Ectodermal cell (in vitro differentiated cells): ENCODE results near the gene MAP4K4.

Experiments
- H3K27ac ChIP-seq: 2 replicates; pipeline ENCODE4 v1.7.0; 2013; ENCODE audit warnings: mild to moderate bottlenecking, low read depth, low read length; ENCODE audit not compliant: insufficient read depth, poor library complexity, severe bottlenecking
- H3K27me3 ChIP-seq: 2 replicates; pipeline ENCODE4 v1.7.0; 2013; ENCODE audit warnings: mild to moderate bottlenecking, low read length; ENCODE audit not compliant: insufficient read depth, control insufficient read depth, poor library complexity, severe bottlenecking
- H3K36me3 ChIP-seq: one replicate; pipeline ENCODE4 v1.7.0; 2013; ENCODE audit warnings: low read length; ENCODE audit not compliant: control insufficient read depth, insufficient read depth
- H3K4me1 ChIP-seq: one replicate; pipeline ENCODE4 v1.7.0; 2013; ENCODE audit warnings: low read length; ENCODE audit not compliant: control insufficient read depth, insufficient read depth
- H3K4me3 ChIP-seq: 2 replicates; pipeline ENCODE4 v1.7.0; 2013; ENCODE audit warnings: low read depth, low read length, control low read depth; ENCODE audit not compliant: insufficient read depth
- H3K9me3 ChIP-seq: 2 replicates; pipeline ENCODE4 v1.7.0; 2013; ENCODE audit warnings: mild to moderate bottlenecking, low read length, moderate library complexity; ENCODE audit not compliant: control insufficient read depth
- whole genome bisulfite sequencing, 2 experiments: methylation state at CpG; one replicate each; pipeline ENCODE4 v1.1.7; 2013; ENCODE audit warnings: missing lambda C conversion rate in 2 of 2; 5-methylcytosine and 5-hydroxymethylcytosine counted together

MAP4K4 gene

GRCh38 chr2:101692041-101692440, 5.5 kb upstream of the MAP4K4 start:
- Histone ChIP-seq H3K36me3 (no peaks in the 10 kb centered on the region), H3K4me3 (no peak overlapping the region), H3K9me3 (no peaks in the 10 kb centered on the region), H3K4me1 (no peaks in the 10 kb centered on the region), H3K27ac (no peak overlapping the region), H3K27me3 (peaks cover 7% of the 10 kb centered on the region)
- 91 to 96% methylated on average over 3 of the region's 3 CpGs for WGBS, 2 experiments

- no peak overlapping the region for H3K4me3 ChIP-seq
- 78 to 86% methylated on average over 3 of the region's 3 CpGs for WGBS, 2 experiments
- no peaks in the 10 kb centered on the region for H3K36me3 ChIP-seq
- no peaks in the 10 kb centered on the region for H3K4me1 ChIP-seq
- no peaks in the 10 kb centered on the region for H3K9me3 ChIP-seq
- peaks cover 7% of the 10 kb centered on the region for H3K27me3 ChIP-seq
- no peak overlapping the region for H3K27ac ChIP-seq
Observed at GRCh38 chr2:101692766-101693165, 4.7 kb upstream of the MAP4K4 start.

DNA sequence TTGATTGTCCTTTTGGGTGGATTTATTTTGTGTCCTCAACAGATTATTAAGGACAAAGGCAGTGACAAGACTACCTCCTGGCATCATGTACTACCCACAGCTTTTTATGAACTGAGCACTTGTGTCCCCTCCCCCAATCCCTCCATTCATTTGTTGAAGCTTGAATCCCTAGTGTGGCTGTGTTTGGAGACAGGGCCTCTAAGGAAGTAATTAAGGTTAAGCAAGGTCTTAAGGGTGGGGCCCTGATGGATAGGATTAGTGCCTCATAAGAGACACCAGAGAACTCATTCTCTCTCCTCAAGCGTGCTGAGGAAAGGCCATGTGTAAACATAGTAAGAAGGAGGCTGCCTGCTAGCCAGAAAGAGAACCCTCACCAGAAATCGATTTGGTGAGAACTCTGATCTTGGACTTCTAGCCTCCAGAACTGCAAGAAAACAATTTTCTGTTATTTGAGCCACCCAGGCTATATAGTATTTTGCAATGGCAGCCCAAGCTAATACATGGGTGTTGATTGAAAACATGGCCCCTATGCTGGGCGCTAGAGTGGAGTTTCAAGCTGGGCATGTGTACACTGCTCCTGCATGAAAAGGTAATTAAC, 3.4 kb upstream of the MAP4K4 start:
- no peak overlapping the region for H3K4me3 ChIP-seq
- no peaks in the 10 kb centered on the region for H3K36me3 ChIP-seq
- no peaks in the 10 kb centered on the region for H3K4me1 ChIP-seq
- no peak overlapping the region for H3K27ac ChIP-seq
- peaks cover 7% of the 10 kb centered on the region for H3K27me3 ChIP-seq
- H3K9me3 ChIP-seq, result no peaks in the 10 kb centered on the region
- 89 to 96% methylated on average over 3 of the region's 3 CpGs for WGBS, 2 experiments

GRCh38 chr2:101696272-101697123, 1.0 kb upstream of the MAP4K4 start:
- H3K9me3 ChIP-seq, result no peaks in the 10 kb centered on the region
- no peaks in the 10 kb centered on the region for H3K36me3 ChIP-seq
- peak overlapping the region; percentile 61 for H3K4me3 ChIP-seq
- peaks cover 10% of the 10 kb centered on the region for H3K4me1 ChIP-seq
- H3K27ac ChIP-seq, result peak overlapping the region; percentile 69
- peaks cover 7% of the 10 kb centered on the region for H3K27me3 ChIP-seq
- 18 to 19% methylated on average over 31 of the region's 31 CpGs for WGBS, 2 experiments

DNA sequence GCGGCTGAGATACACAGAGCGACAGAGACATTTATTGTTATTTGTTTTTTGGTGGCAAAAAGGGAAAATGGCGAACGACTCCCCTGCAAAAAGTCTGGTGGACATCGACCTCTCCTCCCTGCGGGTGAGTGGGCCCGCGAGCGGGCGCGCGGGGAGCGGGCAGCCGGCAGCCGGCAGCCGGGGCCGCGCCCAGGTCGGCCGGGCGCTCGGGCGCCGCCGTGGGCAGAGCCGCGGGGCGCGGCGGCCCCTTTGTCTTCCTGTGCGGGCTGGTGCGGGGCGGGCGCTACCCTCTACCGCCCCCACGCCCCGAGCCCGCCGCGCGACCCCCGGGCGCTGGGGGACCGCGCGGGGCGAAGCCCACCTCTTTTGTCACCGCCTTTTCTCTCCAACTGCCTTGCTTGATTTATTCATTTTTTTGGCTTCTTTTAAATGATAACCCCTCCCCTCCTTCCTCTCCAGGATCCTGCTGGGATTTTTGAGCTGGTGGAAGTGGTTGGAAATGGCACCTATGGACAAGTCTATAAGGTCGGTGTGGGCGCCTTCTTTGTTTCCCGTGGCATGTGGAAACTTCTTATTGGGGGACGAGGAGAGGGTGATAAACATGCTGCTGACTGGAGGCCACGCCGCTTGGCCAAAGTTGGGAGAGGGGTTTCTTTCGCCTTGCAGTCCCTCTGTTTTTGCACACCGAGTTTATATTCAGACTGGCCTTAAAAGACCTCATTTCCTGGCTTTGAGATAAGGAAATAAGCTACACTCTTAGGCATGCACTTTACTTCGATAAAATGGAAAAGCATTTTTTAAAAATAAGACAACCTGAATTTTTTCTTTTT, 722 bp downstream of the MAP4K4 start:
- Histone ChIP-seq H3K9me3 (no peaks in the 10 kb centered on the region), H3K27me3 (peaks cover 7% of the 10 kb centered on the region), H3K4me1 (peaks cover 10% of the 10 kb centered on the region), H3K36me3 (no peaks in the 10 kb centered on the region), H3K27ac (peak overlapping the region; percentile 36), H3K4me3 (peak overlapping the region; percentile 88)
- 0% methylated on average over 57 of the region's 57 CpGs for WGBS, 2 experiments

DNA sequence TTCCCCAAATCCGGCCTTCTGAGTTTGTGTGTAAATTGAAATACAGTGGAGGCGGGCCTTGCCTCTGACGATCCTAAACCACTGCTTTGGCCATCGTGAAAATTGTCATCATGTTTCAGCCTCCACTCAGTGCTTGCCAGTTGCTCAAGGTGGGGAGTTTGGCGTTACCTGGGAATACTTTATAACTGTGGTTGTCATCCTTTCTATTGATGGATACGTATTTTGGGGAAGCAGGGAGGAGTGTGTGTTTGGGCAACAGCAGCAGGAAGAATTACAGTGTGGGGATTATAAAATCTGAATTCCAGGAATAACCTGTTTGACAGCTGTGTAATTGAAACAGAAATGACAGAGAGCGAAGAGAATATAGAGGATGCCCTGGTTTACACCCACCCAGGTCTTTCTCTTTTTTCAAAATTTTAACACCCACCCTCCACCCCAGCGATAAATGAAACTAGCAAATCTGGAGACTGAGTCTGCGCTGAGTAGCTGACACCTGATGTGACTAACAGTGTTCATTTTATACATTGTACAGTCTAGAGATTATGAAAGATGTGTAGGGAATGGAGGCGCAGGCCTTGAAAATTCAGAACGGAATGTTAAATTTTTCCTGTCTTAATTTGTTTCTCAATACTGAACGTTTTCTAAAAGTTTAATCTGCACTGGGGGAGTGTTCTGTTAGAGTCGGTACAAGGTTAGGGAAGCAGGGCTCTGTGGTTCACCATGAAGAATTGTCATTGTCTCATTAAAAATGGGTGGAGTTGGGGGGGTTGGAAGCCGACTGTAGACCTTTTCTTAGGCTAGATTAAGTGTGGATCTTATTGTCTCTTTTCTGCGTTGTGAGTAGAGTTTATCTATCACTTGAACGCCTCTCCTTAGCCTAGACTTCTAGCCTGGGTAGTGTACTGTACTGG, 1.6 kb downstream of the MAP4K4 start:
- Histone ChIP-seq H3K36me3 (no peaks in the 10 kb centered on the region), H3K4me3 (peak overlapping the region; percentile 88), H3K9me3 (no peaks in the 10 kb centered on the region), H3K27ac (no peak overlapping the region), H3K4me1 (peaks cover 10% of the 10 kb centered on the region), H3K27me3 (peaks cover 7% of the 10 kb centered on the region)
- 15 to 16% methylated on average over 16 of the region's 16 CpGs for WGBS, 2 experiments

- H3K27me3 ChIP-seq, result peaks cover 7% of the 10 kb centered on the region
- H3K36me3 ChIP-seq, result no peaks in the 10 kb centered on the region
- peak overlapping the region; percentile 88 for H3K4me3 ChIP-seq
- WGBS, 2 experiments, result 5 to 11% methylated on average over 13 of the region's 13 CpGs
- H3K9me3 ChIP-seq, result no peaks in the 10 kb centered on the region
- H3K4me1 ChIP-seq, result peaks cover 10% of the 10 kb centered on the region
- H3K27ac ChIP-seq, result peak overlapping the region; percentile 36
Observed at GRCh38 chr2:101699755-101700461, 2.4 kb downstream of the MAP4K4 start.

- H3K9me3 ChIP-seq, result no peaks in the 10 kb centered on the region
- 90 to 93% methylated on average over 1 of the region's 1 CpG for WGBS, 2 experiments
- no peak overlapping the region for H3K4me3 ChIP-seq
- no peak overlapping the region for H3K27ac ChIP-seq
- no peaks in the 10 kb centered on the region for H3K27me3 ChIP-seq
- no peaks in the 10 kb centered on the region for H3K36me3 ChIP-seq
- peaks cover 10% of the 10 kb centered on the region for H3K4me1 ChIP-seq
Observed at GRCh38 chr2:101704046-101704466, 6.5 kb downstream of the MAP4K4 start.
